Karpas-422 (cell line): ENCODE data around the gene INPP5D. TPM values are rescaled to one million over a fixed set of nuclear protein-coding genes. Genes with fewer than 3 reads are reported as not detected.
A peak's percentile ranks its signal among the peaks of the same experiment; 100 is the strongest.

ENCODE experiments used
- DNase-seq: peaks from one replicate; pipeline ENCODE4 v3.0.0-alpha.2; 2015
- H2AFZ ChIP-seq: fragments of 200-600 bp; sonication (generic); 2 replicates; pipeline ENCODE4 v1.6.1; 2014; ENCODE audit warnings: antibody characterized with exemption, low read length, mixed read lengths
- H3K27ac ChIP-seq: fragments of 200-600 bp; sonication (generic); 2 replicates; pipeline ENCODE4 v1.5.1; 2014; ENCODE audit warnings: mild to moderate bottlenecking, low read length, moderate library complexity
- H3K27me3 ChIP-seq: fragments of 200-600 bp; sonication (generic); 2 replicates; pipeline ENCODE4 v1.6.1; 2014; ENCODE audit warnings: low read length, mixed read lengths
- H3K36me3 ChIP-seq: fragments of 200-600 bp; sonication (generic); 2 replicates; pipeline ENCODE4 v1.6.1; 2014; ENCODE audit warnings: low read length, mixed read lengths; ENCODE audit not compliant: insufficient read depth
- H3K4me1 ChIP-seq: fragments of 200-600 bp; sonication (generic); 2 replicates; pipeline ENCODE4 v1.6.1; 2014; ENCODE audit warnings: mild to moderate bottlenecking, low read length, mixed read lengths
- H3K4me2 ChIP-seq: fragments of 200-600 bp; sonication (generic); 2 replicates; pipeline ENCODE4 v1.6.1; 2014; ENCODE audit warnings: low read length, low read depth, mild to moderate bottlenecking; ENCODE audit not compliant: poor library complexity, severe bottlenecking
- H3K4me3 ChIP-seq: fragments of 200-600 bp; sonication (generic); 2 replicates; pipeline ENCODE4 v1.5.1; 2014; ENCODE audit warnings: mild to moderate bottlenecking, antibody characterized with exemption, low read length, mixed read lengths
- H3K79me2 ChIP-seq: fragments of 200-600 bp; sonication (generic); 2 replicates; pipeline ENCODE4 v1.6.1; 2014; ENCODE audit warnings: mild to moderate bottlenecking, low read length, mixed read lengths
- H3K9ac ChIP-seq: fragments of 200-600 bp; sonication (generic); 2 replicates; pipeline ENCODE4 v1.6.0; 2014; ENCODE audit warnings: low read length
- H3K9me2 ChIP-seq: fragments of 200-600 bp; sonication (generic), shearing (Covaris generic); replicated peaks from 2 replicates; pipeline ENCODE4 v1.6.0; 2014; ENCODE audit warnings: mild to moderate bottlenecking, low read length, moderate library complexity; ENCODE audit not compliant: insufficient read depth
- H3K9me3 ChIP-seq: fragments of 300-700, 200-600 bp; sonication (generic); 2 replicates; pipeline ENCODE4 v1.6.1; 2014; ENCODE audit warnings: low read length, mixed read lengths
- H4K20me1 ChIP-seq: fragments of 200-600 bp; sonication (generic); 2 replicates; pipeline ENCODE4 v1.6.1; 2014; ENCODE audit warnings: mild to moderate bottlenecking, antibody characterized with exemption, low read length, low read depth; ENCODE audit not compliant: insufficient read depth
- total RNA-seq: library from RNA; depleted of rRNA; stranded (reverse); fragments of >200 nt; shearing (Covaris generic); gene quantifications from 2 replicates; pipeline ENCODE4 v1.2.3, GENCODE V29; 2014; ENCODE audit warnings: low replicate concordance

Gene INPP5D
- total RNA-seq, 1 experiment from 2014 or later, result 145 TPM

DNA sequence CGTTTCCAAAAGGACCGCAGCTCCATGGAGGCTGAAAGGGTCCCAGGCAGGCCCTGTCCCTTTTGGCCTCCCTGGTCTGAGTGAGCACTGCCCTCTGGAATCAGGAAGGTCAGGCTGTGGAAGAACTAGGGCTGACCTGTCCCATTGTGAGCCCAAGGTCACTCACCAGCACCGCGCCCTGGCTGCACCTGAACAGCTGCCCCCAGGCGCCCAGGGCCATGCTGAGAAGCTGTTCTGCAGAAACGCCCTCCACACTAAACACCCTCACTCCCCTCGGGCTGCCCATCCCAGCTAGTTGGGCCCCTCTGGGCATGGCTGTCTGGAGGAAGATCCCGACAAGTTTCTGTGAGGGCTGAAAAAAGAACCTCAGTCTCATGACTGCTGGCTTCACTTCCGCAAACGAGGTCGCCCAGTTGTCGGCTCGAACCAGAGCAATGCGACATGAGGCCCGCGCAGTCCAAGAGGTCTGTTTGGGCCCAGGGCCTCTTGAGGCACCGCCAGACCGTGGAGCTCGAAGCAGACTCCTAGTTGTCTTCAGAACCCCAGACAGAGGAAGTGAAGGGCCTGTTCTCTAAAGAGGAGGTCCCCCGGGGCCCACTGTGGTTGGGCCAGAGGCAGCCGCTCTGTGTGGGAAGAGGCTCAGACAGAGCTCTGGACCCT lies 64.4 kb downstream of the INPP5D start:
- Histone ChIP-seq H2AFZ (no peak overlapping the region), H3K79me2 (peaks cover 24% of the 10 kb centered on the region)

DNA sequence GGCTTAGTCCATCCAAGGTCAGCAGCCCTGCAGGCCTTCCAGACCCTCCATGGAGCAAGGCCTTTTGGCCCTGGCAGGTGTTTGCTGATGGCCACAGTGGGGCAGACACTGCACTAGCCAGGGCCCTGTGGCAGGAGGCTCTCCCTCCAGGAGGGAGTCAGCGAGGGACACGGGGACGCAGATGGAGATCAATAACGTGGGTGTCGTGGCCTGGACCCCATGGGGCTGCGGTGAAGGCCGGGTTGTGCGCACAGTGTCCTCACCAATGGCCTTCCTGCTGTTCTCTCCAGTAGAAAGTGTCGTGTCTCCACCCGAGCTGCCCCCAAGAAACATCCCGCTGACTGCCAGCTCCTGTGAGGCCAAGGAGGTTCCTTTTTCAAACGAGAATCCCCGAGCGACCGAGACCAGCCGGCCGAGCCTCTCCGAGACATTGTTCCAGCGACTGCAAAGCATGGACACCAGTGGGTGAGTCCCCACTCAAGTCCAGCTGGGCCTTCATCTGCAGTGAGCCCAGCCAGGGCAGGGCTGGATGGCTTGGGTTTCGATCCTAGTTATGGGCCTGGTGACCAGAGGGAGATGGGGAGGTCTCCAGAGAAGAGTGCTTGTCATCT lies 65.4 kb downstream of the INPP5D start:
- peak overlapping the region; percentile 91 for H3K27ac ChIP-seq
- H3K9me3 ChIP-seq, result no peaks in the 10 kb centered on the region
- no peaks in the 10 kb centered on the region for H3K27me3 ChIP-seq
- H3K4me3 ChIP-seq, result no peak overlapping the region
- no peak overlapping the region for H2AFZ ChIP-seq
- H3K9ac ChIP-seq, result peak overlapping the region; percentile 71
- DNase-seq, result no peak
- H4K20me1 ChIP-seq, result no peaks in the 10 kb centered on the region
- peaks cover 17% of the 10 kb centered on the region for H3K79me2 ChIP-seq
- peaks cover 19% of the 10 kb centered on the region for H3K4me1 ChIP-seq
- peak overlapping the region; percentile 72 for H3K4me2 ChIP-seq
- H3K9me2 ChIP-seq, result no peaks in the 10 kb centered on the region
- H3K36me3 ChIP-seq, result peaks cover 31% of the 10 kb centered on the region

More for the DNA sequence above, 64.4 kb downstream of the INPP5D start:
- peak overlapping the region; percentile 48 for H3K4me3 ChIP-seq
- H3K27me3 ChIP-seq, result no peaks in the 10 kb centered on the region
- H3K4me2 ChIP-seq, result peak overlapping the region; percentile 72
- H3K4me1 ChIP-seq, result peaks cover 19% of the 10 kb centered on the region
- no peaks in the 10 kb centered on the region for H4K20me1 ChIP-seq
- H3K9ac ChIP-seq, result peak overlapping the region; percentile 71
- H3K9me3 ChIP-seq, result no peaks in the 10 kb centered on the region
- H3K36me3 ChIP-seq, result peaks cover 25% of the 10 kb centered on the region
- DNase-seq, result peak; percentile 95
- no peaks in the 10 kb centered on the region for H3K9me2 ChIP-seq
- H3K27ac ChIP-seq, result peak overlapping the region; percentile 91

- no peak for DNase-seq
- no peak overlapping the region for H3K27ac ChIP-seq
- H3K79me2 ChIP-seq, result peaks cover 13% of the 10 kb centered on the region
- peaks cover 52% of the 10 kb centered on the region for H3K36me3 ChIP-seq
- H3K27me3 ChIP-seq, result no peaks in the 10 kb centered on the region
- no peak overlapping the region for H2AFZ ChIP-seq
- H4K20me1 ChIP-seq, result no peaks in the 10 kb centered on the region
- H3K4me1 ChIP-seq, result peaks cover 10% of the 10 kb centered on the region
- no peak overlapping the region for H3K9ac ChIP-seq
- no peaks in the 10 kb centered on the region for H3K9me3 ChIP-seq
- no peak overlapping the region for H3K4me2 ChIP-seq
- H3K9me2 ChIP-seq, result no peaks in the 10 kb centered on the region
- no peak overlapping the region for H3K4me3 ChIP-seq
Observed at GRCh38 chr2:233129351-233129978, 69.3 kb downstream of the INPP5D start.

DNA sequence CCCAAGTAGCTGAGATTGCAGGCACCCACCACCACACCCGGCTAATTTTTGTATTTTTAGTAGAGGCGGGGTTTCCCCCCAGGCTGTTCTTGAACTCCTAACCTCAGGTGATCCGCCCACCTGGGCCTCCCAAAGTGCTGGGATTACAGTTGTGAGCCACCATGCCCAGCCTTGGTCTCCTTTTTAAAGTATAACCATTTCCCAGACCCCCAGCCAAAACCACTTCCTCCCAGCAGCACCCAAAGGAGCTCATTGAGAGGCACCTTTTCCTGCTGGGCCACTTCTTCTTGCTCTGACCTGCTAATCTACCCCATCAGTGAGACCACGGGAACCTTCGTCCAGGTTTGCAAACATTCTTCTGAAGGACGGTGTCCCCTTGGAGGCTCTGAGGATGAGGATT lies 69.9 kb downstream of the INPP5D start:
- Histone ChIP-seq H4K20me1 (no peaks in the 10 kb centered on the region), H3K4me2 (no peak overlapping the region), H3K36me3 (peaks cover 58% of the 10 kb centered on the region), H3K9me3 (no peaks in the 10 kb centered on the region), H3K9me2 (no peaks in the 10 kb centered on the region), H3K4me3 (no peak overlapping the region), H3K79me2 (peaks cover 13% of the 10 kb centered on the region), H3K27me3 (no peaks in the 10 kb centered on the region), H3K9ac (no peak overlapping the region), H2AFZ (no peak overlapping the region), H3K27ac (no peak overlapping the region), H3K4me1 (peaks cover 5% of the 10 kb centered on the region)
- no peak for DNase-seq

GRCh38 chr2:233130481-233131020 lies 70.4 kb downstream of the INPP5D start:
- H3K4me3 ChIP-seq, result no peak overlapping the region
- H3K9ac ChIP-seq, result no peak overlapping the region
- no peaks in the 10 kb centered on the region for H3K9me2 ChIP-seq
- H3K79me2 ChIP-seq, result peaks cover 8% of the 10 kb centered on the region; the same call in 1 of the 2 replicates
- H3K36me3 ChIP-seq, result peaks cover 57% of the 10 kb centered on the region
- H3K4me2 ChIP-seq, result no peak overlapping the region
- no peak overlapping the region for H2AFZ ChIP-seq
- no peaks in the 10 kb centered on the region for H3K9me3 ChIP-seq
- no peaks in the 10 kb centered on the region for H4K20me1 ChIP-seq
- H3K4me1 ChIP-seq, result no peaks in the 10 kb centered on the region
- H3K27me3 ChIP-seq, result no peaks in the 10 kb centered on the region
- no peak for DNase-seq
- no peak overlapping the region for H3K27ac ChIP-seq

GRCh38 chr2:233131936-233132720 lies 72.0 kb downstream of the INPP5D start:
- Histone ChIP-seq H3K4me3 (no peak overlapping the region), H3K36me3 (peaks cover 58% of the 10 kb centered on the region), H3K27ac (no peak overlapping the region), H2AFZ (no peak overlapping the region), H3K9me2 (no peaks in the 10 kb centered on the region), H3K27me3 (no peaks in the 10 kb centered on the region), H3K79me2 (0 out of 2 replicates have a peak, but pooled peaks cover 6% of the 10 kb centered on the region), H4K20me1 (no peaks in the 10 kb centered on the region), H3K9ac (no peak overlapping the region), H3K4me1 (no peaks in the 10 kb centered on the region), H3K4me2 (no peak overlapping the region), H3K9me3 (no peaks in the 10 kb centered on the region)
- DNase-seq, result no peak

- H2AFZ ChIP-seq, result no peak overlapping the region
- H3K9me3 ChIP-seq, result no peaks in the 10 kb centered on the region
- peaks cover 58% of the 10 kb centered on the region for H3K36me3 ChIP-seq
- H3K9me2 ChIP-seq, result no peaks in the 10 kb centered on the region
- no peaks in the 10 kb centered on the region for H3K4me1 ChIP-seq
- no peak overlapping the region for H3K4me3 ChIP-seq
- 0 out of 2 replicates have a peak, but pooled peaks cover 6% of the 10 kb centered on the region for H3K79me2 ChIP-seq
- no peak overlapping the region for H3K27ac ChIP-seq
- no peak overlapping the region for H3K9ac ChIP-seq
- no peak overlapping the region for H3K4me2 ChIP-seq
- no peaks in the 10 kb centered on the region for H4K20me1 ChIP-seq
- no peaks in the 10 kb centered on the region for H3K27me3 ChIP-seq
- DNase-seq, result no peak
Observed at GRCh38 chr2:233133239-233133638, 73.1 kb downstream of the INPP5D start.
